Activated T-cell treated with anti-CD3 and anti-CD28 coated beads, Interleukin-2, amount 50 U/mL, for 4 hours (primary cell): ENCODE results near the gene WRNIP1. TPM values are rescaled to one million over a fixed set of nuclear protein-coding genes. Genes with fewer than 3 reads are reported as not detected.
"Not testable (repeated sequence)": the region's sequence is repeated elsewhere in the genome, so short reads cannot be mapped to it uniquely, and the experiment has no call there.

Source experiments
- ATAC-seq, 2 donors: fragments of 200-7000 bp; cut with Tn5 transposase; one replicate each; pipeline ENCODE4 v1.10.0; 2021
- DNase-seq: peaks from one replicate; pipeline ENCODE4 v3.0.0-alpha.2; 2020
- H3K27me3 Mint-ChIP-seq: one replicate; pipeline ENCODE4 v1.8.0; 2021; ENCODE audit warnings: low read depth, mixed read lengths
- H3K36me3 Mint-ChIP-seq: one replicate; pipeline ENCODE4 v1.8.0; 2022; ENCODE audit warnings: mixed read lengths; ENCODE audit not compliant: insufficient read depth
- H3K4me1 Mint-ChIP-seq: one replicate; pipeline ENCODE4 v1.8.0; 2021; ENCODE audit warnings: low read depth, mixed read lengths
- H3K4me3 Mint-ChIP-seq: one replicate; pipeline ENCODE4 v1.8.0; 2021; ENCODE audit warnings: mild to moderate bottlenecking, moderate library complexity, mixed read lengths
- H3K9me3 Mint-ChIP-seq: one replicate; pipeline ENCODE4 v1.8.0; 2021; ENCODE audit warnings: mixed read lengths
- total RNA-seq, 3 donors: library from RNA; stranded (reverse); gene quantifications; one replicate each; pipeline ENCODE4 v1.2.1, GENCODE V29; 2021

WRNIP1 gene
- total RNA-seq, 3 donors from 2014 or later, result 44.1 to 52.1 (median 49.0) TPM

- H3K27me3 Mint-ChIP-seq, result no peaks in the 10 kb centered on the region
- H3K36me3 Mint-ChIP-seq, result peaks cover 2% of the 10 kb centered on the region
- no peak for ATAC-seq
- H3K9me3 Mint-ChIP-seq, result no peaks in the 10 kb centered on the region
- H3K4me1 Mint-ChIP-seq, result peaks cover 51% of the 10 kb centered on the region
- DNase-seq, result no peak
- H3K4me3 Mint-ChIP-seq, result no peak overlapping the region
Measured at GRCh38 chr6:2795162-2795561, 30.0 kb downstream of the WRNIP1 start.

GRCh38 chr6:2795956-2796355, 30.8 kb downstream of the WRNIP1 start:
- H3K27me3 Mint-ChIP-seq, result no peaks in the 10 kb centered on the region
- no peak overlapping the region for H3K4me3 Mint-ChIP-seq
- DNase-seq, result no peak
- H3K4me1 Mint-ChIP-seq, result peaks cover 51% of the 10 kb centered on the region
- no peaks in the 10 kb centered on the region for H3K9me3 Mint-ChIP-seq
- ATAC-seq, result no peak
- H3K36me3 Mint-ChIP-seq, result peaks cover 2% of the 10 kb centered on the region

- Mint-ChIP-seq H3K4me3 (no peak overlapping the region), H3K27me3 (no peaks in the 10 kb centered on the region)
Measured at GRCh38 chr6:2796861-2797260, 31.7 kb downstream of the WRNIP1 start.

GRCh38 chr6:2797564-2798031, 32.4 kb downstream of the WRNIP1 start:
- H3K4me1 Mint-ChIP-seq, result peaks cover 39% of the 10 kb centered on the region
- H3K36me3 Mint-ChIP-seq, result peaks cover 2% of the 10 kb centered on the region
- H3K4me3 Mint-ChIP-seq, result no peak overlapping the region
- no peaks in the 10 kb centered on the region for H3K27me3 Mint-ChIP-seq
- DNase-seq (no peak), ATAC-seq (no peak)
- no peaks in the 10 kb centered on the region for H3K9me3 Mint-ChIP-seq

More at GRCh38 chr6:2796861-2797260, 31.7 kb downstream of the WRNIP1 start:
- peaks cover 44% of the 10 kb centered on the region for H3K4me1 Mint-ChIP-seq
- peaks cover 2% of the 10 kb centered on the region for H3K36me3 Mint-ChIP-seq
- ATAC-seq (no peak), DNase-seq (no peak)
- H3K9me3 Mint-ChIP-seq, result no peaks in the 10 kb centered on the region

- Mint-ChIP-seq H3K27me3 (no peaks in the 10 kb centered on the region), H3K4me3 (no peak overlapping the region), H3K36me3 (peaks cover 2% of the 10 kb centered on the region), H3K4me1 (peaks cover 29% of the 10 kb centered on the region), H3K9me3 (no peaks in the 10 kb centered on the region)
- no peak for ATAC-seq
- DNase-seq, result no peak
Measured at GRCh38 chr6:2798586-2799134, 33.5 kb downstream of the WRNIP1 start.

GRCh38 chr6:2799936-2800527, 34.8 kb downstream of the WRNIP1 start:
- H3K9me3 Mint-ChIP-seq, result no peaks in the 10 kb centered on the region
- ATAC-seq (peak; percentile 51 to 73), DNase-seq (no peak)
- no peaks in the 10 kb centered on the region for H3K27me3 Mint-ChIP-seq
- H3K36me3 Mint-ChIP-seq, result peaks cover 2% of the 10 kb centered on the region
- peaks cover 20% of the 10 kb centered on the region for H3K4me1 Mint-ChIP-seq
- no peak overlapping the region for H3K4me3 Mint-ChIP-seq

- H3K36me3 Mint-ChIP-seq, result peaks cover 2% of the 10 kb centered on the region
- H3K4me1 Mint-ChIP-seq, result peaks cover 20% of the 10 kb centered on the region
- H3K9me3 Mint-ChIP-seq, result no peaks in the 10 kb centered on the region
- ATAC-seq (no peak), DNase-seq (no peak)
- H3K4me3 Mint-ChIP-seq, result no peak overlapping the region
- H3K27me3 Mint-ChIP-seq, result no peaks in the 10 kb centered on the region
Measured at GRCh38 chr6:2800552-2801316, 35.5 kb downstream of the WRNIP1 start.

- not testable (repeated sequence) for H3K27me3 Mint-ChIP-seq, ATAC-seq
- peaks cover 19% of the 10 kb centered on the region for H3K4me1 Mint-ChIP-seq
Measured at GRCh38 chr6:2801687-2802086, 36.5 kb downstream of the WRNIP1 start.

GRCh38 chr6:2802521-2803060, 37.4 kb downstream of the WRNIP1 start:
- Mint-ChIP-seq H3K9me3 (no peaks in the 10 kb centered on the region), H3K36me3 (peaks cover 3% of the 10 kb centered on the region), H3K27me3 (no peaks in the 10 kb centered on the region), H3K4me1 (peaks cover 16% of the 10 kb centered on the region), H3K4me3 (no peak overlapping the region)
- DNase-seq, result no peak
- no peak for ATAC-seq

More at GRCh38 chr6:2801687-2802086, 36.5 kb downstream of the WRNIP1 start:
- not testable (repeated sequence) for H3K4me3 Mint-ChIP-seq, H3K9me3 Mint-ChIP-seq, DNase-seq, H3K36me3 Mint-ChIP-seq

GRCh38 chr6:2803731-2804429, 38.7 kb downstream of the WRNIP1 start:
- H3K4me3 Mint-ChIP-seq, result no peak overlapping the region
- DNase-seq, result no peak
- H3K27me3 Mint-ChIP-seq, result no peaks in the 10 kb centered on the region
- no peak for ATAC-seq
- peaks cover 3% of the 10 kb centered on the region for H3K36me3 Mint-ChIP-seq
- H3K9me3 Mint-ChIP-seq, result no peaks in the 10 kb centered on the region
- H3K4me1 Mint-ChIP-seq, result peaks cover 12% of the 10 kb centered on the region

- ATAC-seq (no peak), DNase-seq (no peak)
- Mint-ChIP-seq H3K27me3 (no peaks in the 10 kb centered on the region), H3K4me3 (no peak overlapping the region), H3K4me1 (peaks cover 10% of the 10 kb centered on the region), H3K9me3 (no peaks in the 10 kb centered on the region), H3K36me3 (peaks cover 3% of the 10 kb centered on the region)
Measured at GRCh38 chr6:2804516-2804915, 39.3 kb downstream of the WRNIP1 start.

- no peaks in the 10 kb centered on the region for H3K27me3 Mint-ChIP-seq
- ATAC-seq (no peak), DNase-seq (no peak)
- H3K9me3 Mint-ChIP-seq, result no peaks in the 10 kb centered on the region
- peaks cover 6% of the 10 kb centered on the region for H3K4me1 Mint-ChIP-seq
- no peak overlapping the region for H3K4me3 Mint-ChIP-seq
- H3K36me3 Mint-ChIP-seq, result peaks cover 3% of the 10 kb centered on the region
Measured at GRCh38 chr6:2805031-2805430, 39.8 kb downstream of the WRNIP1 start.

- no peaks in the 10 kb centered on the region for H3K27me3 Mint-ChIP-seq
- no peak for ATAC-seq
Measured at GRCh38 chr6:2806644-2807043, 41.5 kb downstream of the WRNIP1 start.

More at GRCh38 chr6:2806644-2807043, 41.5 kb downstream of the WRNIP1 start:
- Mint-ChIP-seq H3K36me3 (peaks cover 3% of the 10 kb centered on the region), H3K4me3 (no peak overlapping the region), H3K9me3 (no peaks in the 10 kb centered on the region), H3K4me1 (peaks cover 2% of the 10 kb centered on the region)
- DNase-seq, result no peak
